C4-2B (cell line): ENCODE measurements around the gene DMP1.

Experiments
- H3K27ac ChIP-seq: fragments of 450-650 bp; 2 replicates; pipeline ENCODE4 v1.5.1; 2017
- CTCF ChIP-seq: fragments of 450-650 bp; conservative IDR thresholded peaks from 2 replicates; pipeline ENCODE4 v1.5.1; 2017; ENCODE audit warnings: mild to moderate bottlenecking
- ZFX ChIP-seq: fragments of 450-650 bp; IDR thresholded peaks from 2 replicates; pipeline ENCODE4 v1.6.1; 2017

Gene DMP1

GRCh38 chr4:87624698-87625097, 25.4 kb upstream of the DMP1 start:
- TF ChIP-seq ZFX, result no peak
- no peak overlapping the region for H3K27ac ChIP-seq

- TF ChIP-seq CTCF, result no peak
- no peak for TF ChIP-seq ZFX
- H3K27ac ChIP-seq, result no peak overlapping the region
Measured at GRCh38 chr4:87631668-87632067, 18.4 kb upstream of the DMP1 start.

- no peak for TF ChIP-seq ZFX
- no peak for TF ChIP-seq CTCF
- H3K27ac ChIP-seq, result no peak overlapping the region
Measured at GRCh38 chr4:87632469-87632868, 17.6 kb upstream of the DMP1 start.

GRCh38 chr4:87633243-87633642, 16.8 kb upstream of the DMP1 start:
- TF ChIP-seq CTCF (no peak), ZFX (no peak)
- no peak overlapping the region for H3K27ac ChIP-seq

GRCh38 chr4:87644286-87644685, 5.8 kb upstream of the DMP1 start:
- no peak overlapping the region for H3K27ac ChIP-seq
- no peak for TF ChIP-seq ZFX
- TF ChIP-seq CTCF, result peak; percentile 42

GRCh38 chr4:87650938-87651337, 858 bp downstream of the DMP1 start:
- TF ChIP-seq CTCF (no peak), ZFX (no peak)
- no peak overlapping the region for H3K27ac ChIP-seq

- no peak for TF ChIP-seq CTCF
- no peak for TF ChIP-seq ZFX
- no peak overlapping the region for H3K27ac ChIP-seq
Measured at GRCh38 chr4:87651941-87652340, 1.9 kb downstream of the DMP1 start.

GRCh38 chr4:87654487-87655044, 4.5 kb downstream of the DMP1 start:
- H3K27ac ChIP-seq, result no peak overlapping the region
- TF ChIP-seq ZFX (no peak), CTCF (no peak)
